ENCODE measurements around the gene ANXA2.

ANXA2 gene

DNA sequence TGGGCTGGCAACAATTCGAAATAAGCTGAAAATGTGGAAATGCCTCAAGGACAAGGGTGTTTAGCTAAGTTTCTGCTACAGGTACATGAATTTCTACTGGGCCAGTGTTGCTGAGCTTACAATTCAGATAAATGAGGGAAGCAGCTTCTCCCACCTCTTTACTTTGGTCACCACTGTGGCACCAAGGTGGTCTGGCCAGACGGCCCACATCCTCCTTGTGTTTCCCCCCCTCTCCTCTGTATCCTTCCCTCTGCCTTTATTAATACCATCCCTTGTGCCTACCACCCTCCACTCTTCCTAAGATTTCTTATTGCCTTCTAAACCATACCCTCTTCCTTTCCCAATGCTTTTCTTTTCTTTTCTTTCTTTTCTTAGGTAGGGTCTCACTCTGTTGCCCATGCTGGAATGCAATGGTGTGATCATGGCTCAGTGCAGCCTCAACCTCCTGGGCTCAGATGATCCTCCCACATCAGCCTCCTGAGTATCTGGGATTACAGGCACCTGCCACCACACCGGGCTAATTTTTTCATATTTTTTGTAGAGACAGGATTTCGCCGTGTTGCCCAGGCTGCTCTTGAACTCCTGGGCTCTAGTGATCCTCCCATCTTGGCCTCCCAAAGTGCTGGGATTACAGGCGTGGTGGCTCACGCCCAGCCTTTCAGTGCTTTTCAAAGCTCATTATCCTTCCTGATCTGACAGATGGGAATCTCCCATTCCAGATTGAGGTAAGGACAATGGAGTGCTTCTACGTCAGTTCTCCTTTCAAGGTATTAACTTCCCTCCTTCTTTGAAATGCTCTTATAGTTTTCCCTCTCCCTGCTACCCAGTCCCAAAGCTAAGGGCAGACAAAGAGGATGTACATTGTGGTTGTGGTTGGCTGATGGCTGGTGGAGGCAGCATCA, 14.8 kb downstream of the ANXA2 start:
- H3K9me3 ChIP-seq (ENCODE audit: control insufficient read depth, low read length), result no peaks in the 10 kb centered on the region
- no peak overlapping the region for H3K9ac ChIP-seq (ENCODE audit: low read length)
- no peaks in the 10 kb centered on the region for H3K27me3 ChIP-seq (ENCODE audit: control insufficient read depth, insufficient read depth, low read length)
- H3K4me3 ChIP-seq (ENCODE audit: low read length), result no peak overlapping the region
- peaks cover 19% of the 10 kb centered on the region for H3K36me3 ChIP-seq (ENCODE audit: control insufficient read depth, insufficient read depth, low read length)
- peaks cover 20% of the 10 kb centered on the region for H3K4me1 ChIP-seq (ENCODE audit: control insufficient read depth, insufficient read depth, low read length)

GRCh38 chr15:60381148-60381788, 16.5 kb downstream of the ANXA2 start:
- Histone ChIP-seq H3K9me3 (ENCODE audit: control insufficient read depth, low read length) (no peaks in the 10 kb centered on the region), H3K36me3 (ENCODE audit: control insufficient read depth, insufficient read depth, low read length) (peaks cover 25% of the 10 kb centered on the region), H3K9ac (ENCODE audit: low read length) (no peak overlapping the region), H3K27me3 (ENCODE audit: control insufficient read depth, insufficient read depth, low read length) (no peaks in the 10 kb centered on the region), H3K4me3 (ENCODE audit: low read length) (no peak overlapping the region), H3K4me1 (ENCODE audit: control insufficient read depth, insufficient read depth, low read length) (peaks cover 15% of the 10 kb centered on the region)

- Histone ChIP-seq H3K27me3 (ENCODE audit: control insufficient read depth, insufficient read depth, low read length) (no peaks in the 10 kb centered on the region), H3K36me3 (ENCODE audit: control insufficient read depth, insufficient read depth, low read length) (peaks cover 24% of the 10 kb centered on the region), H3K9me3 (ENCODE audit: control insufficient read depth, low read length) (no peaks in the 10 kb centered on the region), H3K4me1 (ENCODE audit: control insufficient read depth, insufficient read depth, low read length) (peaks cover 26% of the 10 kb centered on the region), H3K9ac (ENCODE audit: low read length) (no peak overlapping the region), H3K4me3 (ENCODE audit: low read length) (no peak overlapping the region)
These were observed 18.1 kb downstream of the ANXA2 start for GRCh38 chr15:60379525-60380274.

- Histone ChIP-seq H3K27me3 (ENCODE audit: control insufficient read depth, insufficient read depth, low read length) (no peaks in the 10 kb centered on the region), H3K36me3 (ENCODE audit: control insufficient read depth, insufficient read depth, low read length) (peaks cover 22% of the 10 kb centered on the region), H3K9me3 (ENCODE audit: control insufficient read depth, low read length) (no peaks in the 10 kb centered on the region), H3K4me3 (ENCODE audit: low read length) (no peak overlapping the region), H3K9ac (ENCODE audit: low read length) (no peak overlapping the region), H3K4me1 (ENCODE audit: control insufficient read depth, insufficient read depth, low read length) (peaks cover 30% of the 10 kb centered on the region)
These were observed 18.6 kb downstream of the ANXA2 start for GRCh38 chr15:60379185-60379524.

GRCh38 chr15:60376677-60377095, 21.1 kb downstream of the ANXA2 start:
- Histone ChIP-seq H3K36me3 (ENCODE audit: control insufficient read depth, insufficient read depth, low read length) (peaks cover 13% of the 10 kb centered on the region), H3K9ac (ENCODE audit: low read length) (no peak overlapping the region), H3K27me3 (ENCODE audit: control insufficient read depth, insufficient read depth, low read length) (no peaks in the 10 kb centered on the region), H3K4me3 (ENCODE audit: low read length) (no peak overlapping the region), H3K9me3 (ENCODE audit: control insufficient read depth, low read length) (no peaks in the 10 kb centered on the region), H3K4me1 (ENCODE audit: control insufficient read depth, insufficient read depth, low read length) (peaks cover 54% of the 10 kb centered on the region)

DNA sequence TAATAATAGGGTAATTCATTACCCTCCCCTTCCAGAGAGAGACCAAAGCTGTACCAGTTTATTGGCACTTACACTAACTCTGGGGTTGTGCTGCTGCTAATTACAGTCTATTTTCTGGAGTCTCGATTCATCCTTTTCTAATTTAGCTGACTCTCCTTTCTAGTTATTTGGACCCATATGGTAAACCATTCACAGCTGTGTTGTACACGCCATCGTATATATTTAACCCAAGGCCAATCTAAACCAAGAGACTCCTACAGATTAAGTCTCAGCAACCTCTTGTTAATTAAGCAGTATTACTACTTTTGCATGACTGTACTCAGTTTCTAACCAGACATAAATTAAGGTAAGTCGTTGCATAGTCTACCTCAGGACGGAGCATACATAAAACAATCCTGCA, 22.5 kb downstream of the ANXA2 start:
- Histone ChIP-seq H3K36me3 (ENCODE audit: control insufficient read depth, insufficient read depth, low read length) (peaks cover 7% of the 10 kb centered on the region), H3K27me3 (ENCODE audit: control insufficient read depth, insufficient read depth, low read length) (no peaks in the 10 kb centered on the region), H3K9ac (ENCODE audit: low read length) (no peak overlapping the region), H3K4me1 (ENCODE audit: control insufficient read depth, insufficient read depth, low read length) (peaks cover 67% of the 10 kb centered on the region), H3K4me3 (ENCODE audit: low read length) (no peak overlapping the region), H3K9me3 (ENCODE audit: control insufficient read depth, low read length) (no peaks in the 10 kb centered on the region)

GRCh38 chr15:60374628-60375081, 23.1 kb downstream of the ANXA2 start:
- Histone ChIP-seq H3K36me3 (ENCODE audit: control insufficient read depth, insufficient read depth, low read length) (peaks cover 12% of the 10 kb centered on the region), H3K4me1 (ENCODE audit: control insufficient read depth, insufficient read depth, low read length) (peaks cover 64% of the 10 kb centered on the region), H3K9ac (ENCODE audit: low read length) (no peak overlapping the region), H3K27me3 (ENCODE audit: control insufficient read depth, insufficient read depth, low read length) (no peaks in the 10 kb centered on the region), H3K4me3 (ENCODE audit: low read length) (no peak overlapping the region), H3K9me3 (ENCODE audit: control insufficient read depth, low read length) (no peaks in the 10 kb centered on the region)

DNA sequence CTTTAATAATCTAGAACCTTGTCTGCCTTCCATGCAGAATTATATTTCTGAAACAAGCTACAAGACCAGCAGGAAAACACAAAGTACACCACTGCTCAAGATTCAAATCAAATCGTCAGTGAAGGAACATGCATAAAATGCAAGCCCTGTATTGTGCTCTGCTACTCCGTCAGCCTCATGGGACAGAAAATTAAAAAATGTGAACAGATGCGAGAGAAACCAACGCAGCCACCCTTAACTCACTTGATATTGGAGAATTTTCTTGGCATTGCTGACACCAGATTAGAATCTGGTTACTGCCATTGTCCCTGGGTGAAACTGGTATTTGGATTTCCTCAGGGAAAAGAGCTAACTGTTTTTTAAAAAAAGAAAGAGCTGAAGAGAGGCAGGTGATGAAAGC, 23.6 kb downstream of the ANXA2 start:
- H3K36me3 ChIP-seq (ENCODE audit: control insufficient read depth, insufficient read depth, low read length), result peaks cover 12% of the 10 kb centered on the region
- H3K9me3 ChIP-seq (ENCODE audit: control insufficient read depth, low read length), result no peaks in the 10 kb centered on the region
- H3K4me1 ChIP-seq (ENCODE audit: control insufficient read depth, insufficient read depth, low read length), result peaks cover 64% of the 10 kb centered on the region
- H3K9ac ChIP-seq (ENCODE audit: low read length), result no peak overlapping the region
- no peaks in the 10 kb centered on the region for H3K27me3 ChIP-seq (ENCODE audit: control insufficient read depth, insufficient read depth, low read length)
- no peak overlapping the region for H3K4me3 ChIP-seq (ENCODE audit: low read length)

GRCh38 chr15:60373745-60374144, 24.0 kb downstream of the ANXA2 start:
- Histone ChIP-seq H3K9me3 (ENCODE audit: control insufficient read depth, low read length) (no peaks in the 10 kb centered on the region), H3K9ac (ENCODE audit: low read length) (no peak overlapping the region), H3K27me3 (ENCODE audit: control insufficient read depth, insufficient read depth, low read length) (no peaks in the 10 kb centered on the region), H3K4me1 (ENCODE audit: control insufficient read depth, insufficient read depth, low read length) (peaks cover 64% of the 10 kb centered on the region), H3K4me3 (ENCODE audit: low read length) (no peak overlapping the region), H3K36me3 (ENCODE audit: control insufficient read depth, insufficient read depth, low read length) (peaks cover 12% of the 10 kb centered on the region)

GRCh38 chr15:60373327-60373726, 24.5 kb downstream of the ANXA2 start:
- no peaks in the 10 kb centered on the region for H3K9me3 ChIP-seq (ENCODE audit: control insufficient read depth, low read length)
- H3K36me3 ChIP-seq (ENCODE audit: control insufficient read depth, insufficient read depth, low read length), result peaks cover 12% of the 10 kb centered on the region
- no peaks in the 10 kb centered on the region for H3K27me3 ChIP-seq (ENCODE audit: control insufficient read depth, insufficient read depth, low read length)
- H3K9ac ChIP-seq (ENCODE audit: low read length), result no peak overlapping the region
- peaks cover 64% of the 10 kb centered on the region for H3K4me1 ChIP-seq (ENCODE audit: control insufficient read depth, insufficient read depth, low read length)
- H3K4me3 ChIP-seq (ENCODE audit: low read length), result no peak overlapping the region

DNA sequence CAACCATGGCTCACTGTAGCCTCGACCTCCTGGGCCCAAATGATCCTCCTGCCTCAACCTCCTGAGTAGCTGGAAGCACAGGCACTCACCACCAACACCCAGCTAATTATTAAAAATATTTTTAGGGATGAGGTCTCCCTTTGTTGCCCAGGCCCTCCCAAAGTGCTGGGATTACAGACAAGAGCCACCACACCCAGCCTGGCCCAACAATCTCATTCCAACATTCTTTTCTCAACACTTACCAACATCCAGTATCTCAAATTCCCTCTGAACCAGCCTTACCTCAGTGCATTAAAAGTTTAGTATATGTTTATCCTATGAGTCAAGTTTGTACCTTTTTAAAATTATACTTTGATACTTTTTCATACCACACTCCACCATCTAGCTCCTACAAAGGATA, 25.0 kb downstream of the ANXA2 start:
- no peak overlapping the region for H3K9ac ChIP-seq (ENCODE audit: low read length)
- H3K36me3 ChIP-seq (ENCODE audit: control insufficient read depth, insufficient read depth, low read length), result peaks cover 12% of the 10 kb centered on the region
- peaks cover 64% of the 10 kb centered on the region for H3K4me1 ChIP-seq (ENCODE audit: control insufficient read depth, insufficient read depth, low read length)
- H3K27me3 ChIP-seq (ENCODE audit: control insufficient read depth, insufficient read depth, low read length), result no peaks in the 10 kb centered on the region
- H3K9me3 ChIP-seq (ENCODE audit: control insufficient read depth, low read length), result no peaks in the 10 kb centered on the region
- H3K4me3 ChIP-seq (ENCODE audit: low read length), result no peak overlapping the region

- H3K4me1 ChIP-seq (ENCODE audit: control insufficient read depth, insufficient read depth, low read length), result peaks cover 64% of the 10 kb centered on the region
- H3K27me3 ChIP-seq (ENCODE audit: control insufficient read depth, insufficient read depth, low read length), result no peaks in the 10 kb centered on the region
- no peaks in the 10 kb centered on the region for H3K9me3 ChIP-seq (ENCODE audit: control insufficient read depth, low read length)
- no peak overlapping the region for H3K4me3 ChIP-seq (ENCODE audit: low read length)
- peaks cover 12% of the 10 kb centered on the region for H3K36me3 ChIP-seq (ENCODE audit: control insufficient read depth, insufficient read depth, low read length)
- no peak overlapping the region for H3K9ac ChIP-seq (ENCODE audit: low read length)
These were observed 25.6 kb downstream of the ANXA2 start for GRCh38 chr15:60372227-60372626.

Measured in mucosa of stomach (tissue), 1 donor.